CD8-positive, alpha-beta memory T cell (primary cell): ENCODE measurements around the gene KCNB1. TPM values are rescaled to one million over a fixed set of nuclear protein-coding genes. Genes with fewer than 3 reads are reported as not detected.
A peak's percentile ranks its signal among the peaks of the same experiment; 100 is the strongest.

Experiments used
- CTCF ChIA-PET: fragments of 350-600 bp; sonication (Branson Sonifier 250); formaldehyde crosslinking; loops from one replicate; lab custom pipeline; 2021; ENCODE audit warnings: antibody characterized with exemption; lab: Charles Lee
- POLR2A ChIA-PET: fragments of 350-600 bp; sonication (Branson Sonifier 250); formaldehyde crosslinking; loops from one replicate; lab custom pipeline; 2021; ENCODE audit warnings: antibody characterized with exemption; lab: Charles Lee
- DNase-seq, 5 donors: peaks; one replicate each; pipeline versions ENCODE4 v3.0.0 to v3.0.0-alpha.2; 2020 to 2022; ENCODE audit warnings: mixed read lengths in 1 of 5
- H3K27ac ChIP-seq: one replicate; pipeline ENCODE4 v1.7.0; 2013; ENCODE audit warnings: low read depth, mild to moderate bottlenecking, low read length, moderate library complexity
- H3K27me3 ChIP-seq: 2 replicates; pipeline ENCODE4 v1.7.0; 2013; ENCODE audit warnings: low read length, mild to moderate bottlenecking; ENCODE audit not compliant: insufficient read depth, poor library complexity, severe bottlenecking
- H3K36me3 ChIP-seq: 2 replicates; pipeline ENCODE4 v1.7.0; 2013; ENCODE audit warnings: mild to moderate bottlenecking, low read length, moderate library complexity; ENCODE audit not compliant: insufficient read depth
- H3K4me1 ChIP-seq: 2 replicates; pipeline ENCODE4 v1.7.0; 2013; ENCODE audit warnings: mild to moderate bottlenecking, low read length, moderate library complexity; ENCODE audit not compliant: insufficient read depth
- H3K4me3 ChIP-seq: 2 replicates; pipeline ENCODE4 v1.7.0; 2013; ENCODE audit warnings: mild to moderate bottlenecking, low read length
- H3K9me3 ChIP-seq: 2 replicates; pipeline ENCODE4 v1.7.0; 2013; ENCODE audit warnings: mild to moderate bottlenecking, low read length
- H3K27ac Mint-ChIP-seq, 8 donors: one replicate each; pipeline ENCODE4 v1.8.0; 2020 to 2021; ENCODE audit warnings: mixed read lengths in 8 of 8, mild to moderate bottlenecking in 6 of 8, inconsistent platforms in 3 of 8, moderate library complexity in 3 of 8
- H3K27me3 Mint-ChIP-seq, 2 donors: one replicate each; pipeline ENCODE4 v1.8.0; 2020 to 2021; ENCODE audit warnings: mixed read lengths in 2 of 2, mild to moderate bottlenecking in 1 of 2, moderate library complexity in 1 of 2
- H3K36me3 Mint-ChIP-seq, 3 donors: one replicate each; pipeline ENCODE4 v1.8.0; 2020 to 2021; ENCODE audit warnings: mixed read lengths in 3 of 3, inconsistent platforms in 1 of 3, mild to moderate bottlenecking in 1 of 3
- H3K4me1 Mint-ChIP-seq, 3 donors: one replicate each; pipeline ENCODE4 v1.8.0; 2020 to 2021; ENCODE audit warnings: mixed read lengths in 3 of 3, inconsistent platforms in 1 of 3, mild to moderate bottlenecking in 1 of 3
- H3K4me3 Mint-ChIP-seq, 7 donors: one replicate each; pipeline ENCODE4 v1.8.0; 2020 to 2021; ENCODE audit warnings: mixed read lengths in 7 of 7, mild to moderate bottlenecking in 6 of 7, moderate library complexity in 4 of 7, inconsistent platforms in 2 of 7
- H3K9me3 Mint-ChIP-seq, 5 donors: one replicate each; pipeline ENCODE4 v1.8.0; 2020 to 2022; ENCODE audit warnings: mixed read lengths in 5 of 5, mild to moderate bottlenecking in 3 of 5, moderate library complexity in 2 of 5, inconsistent platforms in 1 of 5
- polyA plus RNA-seq: library from polyadenylated mRNA; unstranded; fragments of 300-500 nt; fragmentation: Illumina TruSeq; gene quantifications from one replicate; pipeline ENCODE4 v1.2.3, GENCODE V29; 2021
- total RNA-seq, 2 experiments: library from RNA; stranded (reverse); gene quantifications; one replicate each; pipeline ENCODE4 v1.2.3, GENCODE V29; 2021

The KCNB1 gene
- total and polyA plus RNA-seq, 3 experiments from 2014 or later: 0.77 TPM; not detected in 2

DNA sequence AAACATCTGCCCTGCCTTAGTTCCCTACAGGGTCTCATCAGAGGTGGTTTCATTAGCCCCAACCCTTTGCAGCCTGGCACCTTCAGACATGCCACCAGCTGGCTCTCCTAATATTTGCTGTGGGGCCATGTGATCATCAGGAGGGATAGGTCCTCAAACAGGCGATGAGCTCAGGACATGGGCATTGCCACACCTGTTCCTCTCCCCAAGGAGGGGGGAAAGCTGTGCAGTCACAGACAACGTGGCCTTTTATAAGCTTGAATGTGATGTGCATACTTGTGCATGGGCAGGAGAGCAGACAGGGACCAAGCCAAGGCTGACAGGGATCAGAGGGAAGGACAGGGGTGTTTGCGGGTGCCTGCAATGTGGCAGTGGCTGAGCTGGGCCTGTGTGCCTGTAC is 125.8 kb downstream of the KCNB1 start:
- H3K4me3 Mint-ChIP-seq: no peak overlapping the region
- H3K4me1 Mint-ChIP-seq: no peaks in the 10 kb centered on the region

DNA sequence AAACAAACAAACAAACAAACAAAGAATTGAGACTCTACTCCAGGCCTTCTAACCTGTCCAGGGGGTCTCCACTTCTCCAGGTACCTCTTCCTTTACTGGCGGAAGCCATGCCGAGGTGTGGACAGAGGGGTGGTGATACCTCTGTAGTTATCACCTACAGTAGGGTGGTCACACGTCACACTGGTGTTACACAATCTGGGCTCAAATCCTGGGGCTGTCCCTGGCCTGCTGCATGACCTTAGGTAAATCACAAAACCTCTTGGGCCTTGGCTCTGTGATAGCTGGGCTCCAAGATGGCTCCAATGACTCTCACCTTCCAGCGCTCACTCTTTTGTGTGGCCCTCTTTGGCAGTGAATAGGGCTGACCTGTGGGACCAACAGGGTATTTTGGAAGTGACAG is 127.8 kb downstream of the KCNB1 start:
- H3K36me3 ChIP-seq: no peaks in the 10 kb centered on the region
- H3K9me3 ChIP-seq: no peaks in the 10 kb centered on the region
- ChIA-PET CTCF (interaction anchor here (1.1 kb wide), 1 partner anchor 20 kb away, joined by 3 read pairs; no protein-coding TSS in a partner anchor), POLR2A (no interaction called here)
- Mint-ChIP-seq H3K27ac (no peak overlapping the region), H3K36me3 (no peaks in the 10 kb centered on the region), H3K9me3 (no peaks in the 10 kb centered on the region), H3K4me3 (no peak overlapping the region), H3K27me3 (peaks cover 10 to 38% of the 10 kb centered on the region in 2 donors), H3K4me1 (no peaks in the 10 kb centered on the region)
- H3K4me3 ChIP-seq: no peak overlapping the region
- no peak overlapping the region for H3K27ac ChIP-seq
- DNase-seq: no peak
- no peaks in the 10 kb centered on the region for H3K4me1 ChIP-seq
- H3K27me3 ChIP-seq: no peaks in the 10 kb centered on the region

More for the DNA sequence above, 125.8 kb downstream of the KCNB1 start:
- Histone ChIP-seq H3K4me1 (no peaks in the 10 kb centered on the region), H3K27me3 (no peaks in the 10 kb centered on the region), H3K36me3 (no peaks in the 10 kb centered on the region), H3K4me3 (no peak overlapping the region), H3K9me3 (no peaks in the 10 kb centered on the region), H3K27ac (no peak overlapping the region)
- ChIA-PET CTCF (no interaction called here), POLR2A (no interaction called here)
- H3K36me3 Mint-ChIP-seq: no peaks in the 10 kb centered on the region
- no peak for DNase-seq
- H3K27ac Mint-ChIP-seq: no peak overlapping the region
- H3K27me3 Mint-ChIP-seq: peaks cover 10 to 39% of the 10 kb centered on the region in 2 donors
- no peaks in the 10 kb centered on the region for H3K9me3 Mint-ChIP-seq

DNA sequence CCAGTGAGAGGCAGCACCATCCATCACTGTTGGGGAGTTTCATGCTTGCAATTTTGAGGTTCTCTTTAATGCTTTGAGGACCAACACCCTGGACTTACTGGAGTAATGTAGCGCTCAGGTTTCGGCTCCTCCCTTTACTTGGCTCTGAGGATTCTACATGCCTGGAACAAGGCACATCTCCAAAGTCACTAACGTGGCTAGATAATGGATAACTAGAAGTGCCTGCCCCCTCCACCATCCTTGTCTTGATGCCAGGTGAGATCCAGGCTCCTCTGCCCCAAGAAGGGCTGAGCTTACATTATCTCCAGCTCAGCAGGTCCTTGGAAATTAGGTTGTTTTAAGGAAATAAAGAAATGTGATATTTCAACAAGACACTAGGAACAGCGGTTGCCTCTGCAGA is 129.1 kb downstream of the KCNB1 start:
- Mint-ChIP-seq H3K27ac (no peak overlapping the region), H3K36me3 (no peaks in the 10 kb centered on the region), H3K4me1 (no peaks in the 10 kb centered on the region), H3K27me3 (peaks cover 7 to 33% of the 10 kb centered on the region in 2 donors), H3K9me3 (no peaks in the 10 kb centered on the region), H3K4me3 (no peak overlapping the region)
- H3K4me1 ChIP-seq: no peaks in the 10 kb centered on the region
- no peak overlapping the region for H3K4me3 ChIP-seq
- no peak for DNase-seq
- H3K9me3 ChIP-seq: no peaks in the 10 kb centered on the region
- H3K27ac ChIP-seq: no peak overlapping the region
- POLR2A ChIA-PET: no interaction called here
- H3K36me3 ChIP-seq: no peaks in the 10 kb centered on the region
- H3K27me3 ChIP-seq: no peaks in the 10 kb centered on the region
- CTCF ChIA-PET: interaction anchor here (1.1 kb wide), 1 partner anchor 19 kb away, joined by 3 read pairs; no protein-coding TSS in a partner anchor

DNA sequence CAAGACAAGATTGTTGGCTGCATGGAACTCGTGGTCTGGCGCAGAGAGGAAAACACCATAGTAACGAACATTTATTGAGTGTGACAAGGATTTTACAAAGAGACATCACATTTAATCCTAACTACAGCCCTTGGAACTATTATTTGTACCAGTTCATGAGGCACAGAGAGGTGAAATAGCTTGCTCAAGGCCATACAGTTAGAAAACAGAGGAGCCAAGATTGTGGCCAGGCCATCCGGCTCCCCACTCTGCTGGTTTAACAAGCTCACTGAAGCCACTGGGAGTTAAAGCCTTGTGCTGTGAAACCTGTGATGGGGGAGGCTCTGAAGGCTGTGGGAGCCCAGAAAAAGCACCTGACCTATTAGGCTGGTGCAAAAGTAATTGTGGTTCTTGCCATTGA is 129.7 kb downstream of the KCNB1 start:
- no peaks in the 10 kb centered on the region for H3K27me3 ChIP-seq
- H3K9me3 ChIP-seq: no peaks in the 10 kb centered on the region
- no peaks in the 10 kb centered on the region for H3K9me3 Mint-ChIP-seq
- ChIA-PET CTCF (interaction anchor here (2.5 kb wide), 1 partner anchor 17 kb away, joined by 7 read pairs; no protein-coding TSS in a partner anchor), POLR2A (no interaction called here)
- H3K4me1 ChIP-seq: no peaks in the 10 kb centered on the region
- no peak for DNase-seq
- H3K4me3 Mint-ChIP-seq: no peak overlapping the region
- peaks cover 0 to 2% (median under 1%) of the 10 kb centered on the region in 3 donors for H3K4me1 Mint-ChIP-seq
- H3K27me3 Mint-ChIP-seq: peaks cover 8 to 32% of the 10 kb centered on the region in 2 donors
- no peak overlapping the region for H3K4me3 ChIP-seq
- no peaks in the 10 kb centered on the region for H3K36me3 Mint-ChIP-seq
- no peak overlapping the region for H3K27ac Mint-ChIP-seq
- no peak overlapping the region for H3K27ac ChIP-seq
- H3K36me3 ChIP-seq: no peaks in the 10 kb centered on the region

DNA sequence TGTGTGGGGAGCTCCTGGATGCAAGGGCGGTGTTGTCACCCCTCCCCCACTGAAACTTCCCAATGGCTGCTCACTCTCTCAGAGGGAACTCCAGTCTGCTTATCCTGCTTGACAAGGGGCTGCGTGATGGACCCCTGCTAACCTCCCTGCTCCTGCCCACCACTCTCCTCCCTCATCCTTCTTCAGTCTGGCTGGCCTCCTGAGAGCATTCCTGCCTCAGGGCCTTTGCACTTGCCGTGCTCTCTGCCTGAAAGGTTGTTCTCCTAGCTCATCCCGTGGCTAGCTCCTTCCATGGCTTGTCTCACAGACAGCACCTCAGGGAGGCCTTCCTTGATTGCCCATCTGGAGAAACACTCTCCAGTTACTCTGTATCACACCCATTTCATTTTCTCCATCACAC is 130.7 kb downstream of the KCNB1 start:
- ChIA-PET POLR2A (no interaction called here), CTCF (interaction anchor here (2.5 kb wide), 1 partner anchor 16 kb away, joined by 7 read pairs; no protein-coding TSS in a partner anchor)
- peaks cover 0 to 6% (median 2%) of the 10 kb centered on the region in 3 donors for H3K4me1 Mint-ChIP-seq
- H3K4me1 ChIP-seq: no peaks in the 10 kb centered on the region
- peaks cover 4 to 27% of the 10 kb centered on the region in 2 donors for H3K27me3 Mint-ChIP-seq
- no peaks in the 10 kb centered on the region for H3K36me3 ChIP-seq
- no peak overlapping the region for H3K27ac Mint-ChIP-seq
- DNase-seq: no peak
- H3K9me3 Mint-ChIP-seq: no peaks in the 10 kb centered on the region
- no peaks in the 10 kb centered on the region for H3K27me3 ChIP-seq
- no peaks in the 10 kb centered on the region for H3K9me3 ChIP-seq
- H3K27ac ChIP-seq: no peak overlapping the region
- no peak overlapping the region for H3K4me3 ChIP-seq
- no peak overlapping the region for H3K4me3 Mint-ChIP-seq
- H3K36me3 Mint-ChIP-seq: no peaks in the 10 kb centered on the region

DNA sequence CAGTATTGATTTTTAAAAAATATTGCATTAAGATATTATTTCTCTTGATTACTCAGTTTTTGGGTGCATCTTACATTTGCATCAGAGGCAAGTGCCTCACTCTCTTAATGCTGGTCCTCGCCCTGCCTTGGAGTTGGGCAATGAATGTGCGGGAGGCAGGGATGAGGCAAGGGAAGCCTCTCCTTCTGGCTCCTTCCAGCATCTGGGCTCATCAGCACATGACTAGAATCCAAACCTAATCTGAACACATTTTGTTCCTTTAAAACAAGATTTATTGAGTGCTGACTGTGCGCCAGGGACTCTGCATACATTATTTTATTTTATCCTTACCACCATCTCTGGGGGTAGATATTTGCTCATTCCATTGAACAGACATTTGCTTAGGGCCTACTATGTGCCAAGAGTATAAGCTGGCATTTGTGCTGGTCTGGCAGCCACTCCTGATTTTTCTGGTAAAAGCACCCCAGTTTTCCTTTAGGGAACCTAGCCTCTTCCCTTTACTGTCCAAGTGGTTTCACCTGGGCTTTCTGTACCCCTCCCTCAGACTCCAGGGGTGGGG is 132.7 kb downstream of the KCNB1 start:
- no peak overlapping the region for H3K4me3 ChIP-seq
- ChIA-PET POLR2A (interaction anchor here (0.5 kb wide), 1 partner anchor 131 kb away, joined by 5 read pairs; the partner anchor contains the start of gene DDX27), CTCF (no interaction called here)
- Mint-ChIP-seq H3K9me3 (no peaks in the 10 kb centered on the region), H3K4me3 (no peak overlapping the region), H3K27me3 (peaks cover 7 to 26% of the 10 kb centered on the region in 2 donors), H3K36me3 (no peaks in the 10 kb centered on the region), H3K4me1 (peaks cover 0 to 6% (median 2%) of the 10 kb centered on the region in 3 donors), H3K27ac (no peak overlapping the region)
- no peaks in the 10 kb centered on the region for H3K36me3 ChIP-seq
- no peak for DNase-seq
- H3K27me3 ChIP-seq: no peaks in the 10 kb centered on the region
- no peak overlapping the region for H3K27ac ChIP-seq
- no peaks in the 10 kb centered on the region for H3K4me1 ChIP-seq
- H3K9me3 ChIP-seq: no peaks in the 10 kb centered on the region

DNA sequence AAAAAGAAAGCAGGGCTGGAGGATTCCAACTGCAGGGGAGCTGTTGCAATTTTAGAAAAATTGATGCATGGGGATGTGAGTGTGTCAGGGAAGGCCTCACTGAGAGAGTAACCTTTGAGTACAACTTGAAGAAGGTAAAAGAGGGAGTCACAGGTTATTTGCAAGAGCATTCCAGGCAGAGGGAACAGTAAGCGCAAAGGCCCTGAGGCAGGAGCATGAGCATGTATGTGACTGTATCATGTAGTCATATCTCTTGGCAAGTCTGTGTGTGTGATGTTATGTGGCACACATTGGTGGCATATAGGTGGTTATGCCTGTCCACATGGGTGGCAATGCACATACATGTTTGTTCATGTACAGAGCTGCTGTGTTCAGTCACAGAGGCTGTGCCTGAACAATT is 133.4 kb downstream of the KCNB1 start:
- no peak overlapping the region for H3K27ac ChIP-seq
- H3K27me3 ChIP-seq: no peaks in the 10 kb centered on the region
- H3K27me3 Mint-ChIP-seq: peaks cover 8 to 30% of the 10 kb centered on the region in 2 donors
- DNase-seq: no peak
- ChIA-PET POLR2A (interaction anchor here (0.5 kb wide), 1 partner anchor 130 kb away, joined by 5 read pairs; the partner anchor contains the start of gene DDX27), CTCF (no interaction called here)
- H3K9me3 ChIP-seq: no peaks in the 10 kb centered on the region
- no peaks in the 10 kb centered on the region for H3K36me3 ChIP-seq
- no peaks in the 10 kb centered on the region for H3K4me1 ChIP-seq
- no peak overlapping the region for H3K4me3 ChIP-seq
- H3K9me3 Mint-ChIP-seq: no peaks in the 10 kb centered on the region
- no peaks in the 10 kb centered on the region for H3K36me3 Mint-ChIP-seq
- H3K4me3 Mint-ChIP-seq: no peak overlapping the region
- H3K27ac Mint-ChIP-seq: no peak overlapping the region
- H3K4me1 Mint-ChIP-seq: peaks cover 0 to 6% (median 2%) of the 10 kb centered on the region in 3 donors

DNA sequence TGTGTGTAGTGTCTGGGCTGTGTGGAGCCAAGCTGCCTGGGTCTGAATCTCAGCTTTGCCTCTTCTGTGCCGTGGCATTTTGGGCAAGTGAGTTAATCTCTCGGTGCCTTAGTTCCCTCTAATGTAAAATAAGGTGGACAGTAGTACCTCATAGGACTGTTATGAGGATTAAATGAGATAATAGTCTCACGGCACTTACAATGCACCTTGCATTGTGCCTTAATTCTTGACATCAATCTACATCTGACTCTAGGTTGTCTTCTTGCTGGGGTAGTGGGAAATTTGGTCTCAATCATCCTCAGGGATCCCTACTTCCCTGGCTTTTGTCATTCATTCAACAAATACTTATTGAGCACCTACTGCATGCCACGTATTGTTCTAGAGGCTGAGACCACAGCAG is 133.9 kb downstream of the KCNB1 start:
- H3K4me1 ChIP-seq: no peaks in the 10 kb centered on the region
- POLR2A ChIA-PET: no interaction called here
- Mint-ChIP-seq H3K9me3 (no peaks in the 10 kb centered on the region), H3K4me3 (no peak overlapping the region), H3K27me3 (peaks cover 8 to 35% of the 10 kb centered on the region in 2 donors), H3K27ac (peak overlapping the region in 2 of 8 donors; percentile 12 to 22), H3K4me1 (peaks cover 0 to 6% (median 2%) of the 10 kb centered on the region in 3 donors), H3K36me3 (no peaks in the 10 kb centered on the region)
- DNase-seq: no peak
- CTCF ChIA-PET: no interaction called here
- H3K4me3 ChIP-seq: no peak overlapping the region
- H3K27me3 ChIP-seq: no peaks in the 10 kb centered on the region
- no peaks in the 10 kb centered on the region for H3K36me3 ChIP-seq
- no peak overlapping the region for H3K27ac ChIP-seq
- no peaks in the 10 kb centered on the region for H3K9me3 ChIP-seq
